HEK293 (cell line): Measurements from ENCODE around the gene CTNNBL1.

ENCODE experiments used
- CTCF ChIA-PET: fragments of 350-600 bp; formaldehyde crosslinking; extraction: SDS; loops from one replicate; lab custom pipeline; 2021; ENCODE audit warnings: antibody characterized with exemption; lab: Yijun Ruan, JAX
- POLR2A ChIA-PET: fragments of 300-600 bp; formaldehyde crosslinking; extraction: SDS; loops from one replicate; lab custom pipeline; 2020; ENCODE audit warnings: antibody characterized with exemption, inconsistent platforms; lab: Yijun Ruan, JAX
- H3K27ac ChIP-seq: fragments of 200-500 bp; sonication (Bioruptor generic); 2 replicates; pipeline ENCODE4 v1.5.1; 2014; ENCODE audit warnings: low read depth, low read length, control low read depth, inconsistent platforms; ENCODE audit errors: extremely low read depth
- H3K36me3 ChIP-seq, 2 experiments: fragments of 200-500 bp in 1 of 2; sonication (Bioruptor generic) in 1 of 2; 1 replicate in 1 of 2; 2 replicates in 1 of 2; pipeline ENCODE4 v1.5.1; 2014 to 2017; ENCODE audit warnings: inconsistent platforms in 2 of 2, low read length in 2 of 2; ENCODE audit not compliant: control insufficient read depth in 2 of 2, insufficient read depth in 1 of 2
- H3K4me1 ChIP-seq: fragments of 200-500 bp; sonication (Bioruptor generic); 2 replicates; pipeline ENCODE4 v1.5.1; 2014; ENCODE audit warnings: mild to moderate bottlenecking, low read length, inconsistent platforms; ENCODE audit not compliant: control insufficient read depth, insufficient read depth
- H3K4me3 ChIP-seq: 2 replicates; pipeline ENCODE4 v1.5.1; 2011; ENCODE audit warnings: low read depth, mild to moderate bottlenecking, control low read depth, low read length, moderate library complexity
- H3K9me3 ChIP-seq: fragments of 200-500 bp; sonication (Bioruptor generic); 2 replicates; pipeline ENCODE4 v1.5.1; 2014; ENCODE audit warnings: low read depth, low read length, inconsistent platforms; ENCODE audit not compliant: control insufficient read depth, insufficient read depth
- EGR2 ChIP-seq: fragments of 450-650 bp; formaldehyde crosslinking; IDR thresholded peaks from 2 replicates; pipeline ENCODE4 v1.5.1; 2016; ENCODE audit warnings: low read depth, missing biosample characterization, missing genetic modification characterization
- KLF8 ChIP-seq: fragments of 450-650 bp; formaldehyde crosslinking; IDR thresholded peaks from 2 replicates; pipeline ENCODE4 v1.5.1; 2016; ENCODE audit warnings: missing biosample characterization, missing genetic modification characterization
- TCF7L2 ChIP-seq: IDR thresholded peaks from 2 replicates; pipeline ENCODE4 v1.6.1; 2011; ENCODE audit warnings: low read depth, mild to moderate bottlenecking, inconsistent platforms, low read length, moderate library complexity, borderline replicate concordance
- ZNF121 ChIP-seq: fragments of 450-650 bp; formaldehyde crosslinking; IDR thresholded peaks from 2 replicates; pipeline ENCODE4 v1.5.1; 2016; ENCODE audit warnings: missing biosample characterization, missing genetic modification characterization
- ZNF16 ChIP-seq: fragments of 450-650 bp; formaldehyde crosslinking; IDR thresholded peaks from 2 replicates; pipeline ENCODE4 v1.5.1; 2016; ENCODE audit warnings: low read depth, missing biosample characterization, missing genetic modification characterization
- ZNF169 ChIP-seq: fragments of 450-650 bp; formaldehyde crosslinking; IDR thresholded peaks from 2 replicates; pipeline ENCODE4 v1.5.1; 2016; ENCODE audit warnings: missing biosample characterization, missing genetic modification characterization
- ZNF274 ChIP-seq, 2 experiments: fragments of 200-500 bp in 1 of 2; fragments of 450-650 bp in 1 of 2; sonication (Bioruptor generic) in 1 of 2; formaldehyde crosslinking in 1 of 2; IDR thresholded peaks; 2 replicates each; pipeline versions ENCODE4 v1.5.1 to v1.6.1; 2014 to 2016; ENCODE audit warnings: borderline replicate concordance in 1 of 2, inconsistent platforms in 1 of 2, low read length in 1 of 2, missing biosample characterization in 1 of 2, missing genetic modification characterization in 1 of 2
- ZNF311 ChIP-seq: fragments of 450-650 bp; formaldehyde crosslinking; IDR thresholded peaks from 2 replicates; pipeline ENCODE4 v1.5.1; 2017; ENCODE audit warnings: missing biosample characterization, missing genetic modification characterization, borderline replicate concordance
- ZNF416 ChIP-seq: fragments of 450-650 bp; formaldehyde crosslinking; IDR thresholded peaks from 2 replicates; pipeline ENCODE4 v1.5.1; 2016; ENCODE audit warnings: missing biosample characterization, missing genetic modification characterization
- ZNF48 ChIP-seq: fragments of 450-650 bp; formaldehyde crosslinking; IDR thresholded peaks from 2 replicates; pipeline ENCODE4 v1.5.1; 2016; ENCODE audit warnings: missing biosample characterization, missing genetic modification characterization
- ZNF654 ChIP-seq: fragments of 450-650 bp; formaldehyde crosslinking; IDR thresholded peaks from 2 replicates; pipeline ENCODE4 v1.5.1; 2016; ENCODE audit warnings: low read depth, missing biosample characterization, missing genetic modification characterization
- ZNF664 ChIP-seq: fragments of 450-650 bp; formaldehyde crosslinking; IDR thresholded peaks from 2 replicates; pipeline ENCODE4 v1.5.1; 2016; ENCODE audit warnings: missing biosample characterization, missing genetic modification characterization
- ZNF707 ChIP-seq: fragments of 450-650 bp; formaldehyde crosslinking; IDR thresholded peaks from 2 replicates; pipeline ENCODE4 v1.5.1; 2016; ENCODE audit warnings: missing biosample characterization, missing genetic modification characterization
- ZNF837 ChIP-seq: fragments of 450-650 bp; formaldehyde crosslinking; IDR thresholded peaks from 2 replicates; pipeline ENCODE4 v1.5.1; 2016; ENCODE audit warnings: missing biosample characterization, missing genetic modification characterization
- TF ChIP-seq, protein P1 (sequence below): fragments of 450-650 bp; formaldehyde crosslinking; IDR thresholded peaks from 2 replicates; pipeline ENCODE4 v1.5.1; 2016; ENCODE audit warnings: missing biosample characterization, missing genetic modification characterization, borderline replicate concordance
- TF ChIP-seq, protein P2 (sequence below): fragments of 450-650 bp; formaldehyde crosslinking; IDR thresholded peaks from 2 replicates; pipeline ENCODE4 v1.5.1; 2016; ENCODE audit warnings: missing biosample characterization, missing genetic modification characterization
- TF ChIP-seq, protein P3 (sequence below): fragments of 450-650 bp; formaldehyde crosslinking; IDR thresholded peaks from 2 replicates; pipeline ENCODE4 v1.5.1; 2016; ENCODE audit warnings: missing biosample characterization, missing genetic modification characterization

Gene CTNNBL1

DNA sequence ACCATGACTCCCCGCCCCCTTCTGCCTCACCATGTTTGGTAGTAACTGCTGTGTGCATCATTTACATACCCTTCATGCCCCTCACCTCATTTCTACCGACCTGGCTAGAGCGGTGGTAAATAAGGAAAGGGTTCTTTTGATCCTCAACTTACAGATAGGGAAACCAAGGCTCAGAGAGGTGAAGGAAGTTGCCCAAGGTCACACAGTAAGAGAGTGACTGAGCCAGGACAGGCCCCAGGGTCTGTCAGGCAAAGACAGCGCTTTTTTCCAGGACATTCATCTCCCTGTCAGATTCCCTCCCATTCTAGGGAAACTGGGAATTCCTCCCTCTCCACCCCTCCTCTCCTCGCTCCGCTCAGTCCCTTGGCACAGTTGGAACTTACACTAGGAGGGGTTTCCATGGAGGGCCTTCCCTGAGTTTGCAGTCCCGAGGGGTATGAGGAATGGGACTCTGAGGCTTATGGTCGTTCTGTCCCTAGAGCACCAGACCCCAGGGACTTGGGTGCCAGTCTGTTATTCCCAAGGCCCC lies 211.1 kb downstream of the CTNNBL1 start:
- Histone ChIP-seq H3K9me3 (no peaks in the 10 kb centered on the region), H3K4me3 (no peak overlapping the region), H3K27ac (no peak overlapping the region), H3K36me3 (no peaks in the 10 kb centered on the region), H3K4me1 (peaks cover 9% of the 10 kb centered on the region)
- CTCF ChIA-PET = no interaction called here
- POLR2A ChIA-PET = no interaction called here
- no peak for TF ChIP-seq ZNF837 (tag by site-specific recombination)
- no peak for TF ChIP-seq KLF8
- no peak for TF ChIP-seq ZNF654
- TF ChIP-seq, protein P1, sequence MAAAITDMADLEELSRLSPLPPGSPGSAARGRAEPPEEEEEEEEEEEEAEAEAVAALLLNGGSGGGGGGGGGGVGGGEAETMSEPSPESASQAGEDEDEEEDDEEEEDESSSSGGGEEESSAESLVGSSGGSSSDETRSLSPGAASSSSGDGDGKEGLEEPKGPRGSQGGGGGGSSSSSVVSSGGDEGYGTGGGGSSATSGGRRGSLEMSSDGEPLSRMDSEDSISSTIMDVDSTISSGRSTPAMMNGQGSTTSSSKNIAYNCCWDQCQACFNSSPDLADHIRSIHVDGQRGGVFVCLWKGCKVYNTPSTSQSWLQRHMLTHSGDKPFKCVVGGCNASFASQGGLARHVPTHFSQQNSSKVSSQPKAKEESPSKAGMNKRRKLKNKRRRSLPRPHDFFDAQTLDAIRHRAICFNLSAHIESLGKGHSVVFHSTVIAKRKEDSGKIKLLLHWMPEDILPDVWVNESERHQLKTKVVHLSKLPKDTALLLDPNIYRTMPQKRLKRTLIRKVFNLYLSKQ (tag by site-specific recombination) = no peak
- TF ChIP-seq ZNF664 (tag by site-specific recombination) = no peak
- TF ChIP-seq, protein P2, sequence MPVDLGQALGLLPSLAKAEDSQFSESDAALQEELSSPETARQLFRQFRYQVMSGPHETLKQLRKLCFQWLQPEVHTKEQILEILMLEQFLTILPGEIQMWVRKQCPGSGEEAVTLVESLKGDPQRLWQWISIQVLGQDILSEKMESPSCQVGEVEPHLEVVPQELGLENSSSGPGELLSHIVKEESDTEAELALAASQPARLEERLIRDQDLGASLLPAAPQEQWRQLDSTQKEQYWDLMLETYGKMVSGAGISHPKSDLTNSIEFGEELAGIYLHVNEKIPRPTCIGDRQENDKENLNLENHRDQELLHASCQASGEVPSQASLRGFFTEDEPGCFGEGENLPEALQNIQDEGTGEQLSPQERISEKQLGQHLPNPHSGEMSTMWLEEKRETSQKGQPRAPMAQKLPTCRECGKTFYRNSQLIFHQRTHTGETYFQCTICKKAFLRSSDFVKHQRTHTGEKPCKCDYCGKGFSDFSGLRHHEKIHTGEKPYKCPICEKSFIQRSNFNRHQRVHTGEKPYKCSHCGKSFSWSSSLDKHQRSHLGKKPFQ = no peak
- no peak for TF ChIP-seq ZNF121 (tag by site-specific recombination)
- no peak for TF ChIP-seq ZNF16 (tag by site-specific recombination)
- no peak for TF ChIP-seq ZNF707 (tag by site-specific recombination)
- TF ChIP-seq EGR2 (tag by site-specific recombination) = no peak
- TF ChIP-seq ZNF274 (IDR thresholded peaks at IDR 0.05; ENCODE audit: low read length) = no peak
- TF ChIP-seq ZNF274 (tag by site-specific recombination; IDR thresholded peaks at IDR 0.05; ENCODE audit: borderline replicate concordance) = no peak
- no peak for TF ChIP-seq ZNF48 (tag by site-specific recombination)

DNA sequence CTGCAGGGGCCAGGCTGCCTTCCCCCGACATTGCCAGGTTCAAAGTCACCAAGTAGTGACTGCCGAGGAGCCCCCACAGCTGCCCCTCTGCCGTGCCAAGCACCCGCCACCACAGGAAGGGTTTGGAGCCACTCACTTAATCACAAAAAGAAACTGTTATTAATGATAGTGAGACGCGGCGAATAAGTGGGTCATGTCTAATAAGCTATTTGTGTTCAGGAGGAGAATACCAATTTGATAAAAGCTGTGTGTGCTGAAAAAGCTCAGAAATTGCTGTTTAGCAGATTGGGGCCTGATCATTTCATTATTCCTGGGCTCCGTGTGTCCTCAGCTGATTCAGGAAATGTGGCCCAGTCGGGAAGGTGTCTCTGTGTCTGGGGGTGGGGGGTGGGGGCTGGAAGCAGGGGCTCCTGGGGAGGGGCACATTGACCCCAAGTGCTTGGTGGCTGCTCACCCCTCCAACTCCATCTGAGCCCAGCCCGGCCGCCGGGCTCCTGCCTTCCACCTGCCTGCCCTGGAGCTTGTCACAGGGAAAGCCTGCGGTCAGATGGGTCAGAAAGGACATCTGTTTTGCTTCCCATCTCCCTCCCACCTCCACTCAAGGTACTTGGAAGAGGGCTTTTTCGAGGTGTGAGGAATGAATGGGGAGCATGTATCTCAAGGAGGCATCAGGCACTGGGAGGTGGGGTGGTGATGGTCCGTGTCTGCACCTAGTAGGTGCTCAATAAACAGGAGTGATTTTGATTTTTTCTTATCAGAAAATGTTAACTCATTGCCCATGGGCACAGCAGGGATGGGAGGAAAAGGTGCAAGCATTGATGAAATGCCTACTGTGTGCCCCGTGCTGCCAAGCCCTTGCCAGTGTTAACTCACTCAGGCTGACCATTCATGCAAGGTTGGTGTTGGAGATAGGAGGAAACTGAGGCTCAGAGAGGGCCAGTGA lies 212.1 kb downstream of the CTNNBL1 start:
- Histone ChIP-seq H3K36me3 (no peaks in the 10 kb centered on the region), H3K9me3 (no peaks in the 10 kb centered on the region), H3K4me1 (peaks cover 9% of the 10 kb centered on the region), H3K27ac (no peak overlapping the region), H3K4me3 (no peak overlapping the region)
- POLR2A ChIA-PET = no interaction called here
- TF ChIP-seq, protein P3, sequence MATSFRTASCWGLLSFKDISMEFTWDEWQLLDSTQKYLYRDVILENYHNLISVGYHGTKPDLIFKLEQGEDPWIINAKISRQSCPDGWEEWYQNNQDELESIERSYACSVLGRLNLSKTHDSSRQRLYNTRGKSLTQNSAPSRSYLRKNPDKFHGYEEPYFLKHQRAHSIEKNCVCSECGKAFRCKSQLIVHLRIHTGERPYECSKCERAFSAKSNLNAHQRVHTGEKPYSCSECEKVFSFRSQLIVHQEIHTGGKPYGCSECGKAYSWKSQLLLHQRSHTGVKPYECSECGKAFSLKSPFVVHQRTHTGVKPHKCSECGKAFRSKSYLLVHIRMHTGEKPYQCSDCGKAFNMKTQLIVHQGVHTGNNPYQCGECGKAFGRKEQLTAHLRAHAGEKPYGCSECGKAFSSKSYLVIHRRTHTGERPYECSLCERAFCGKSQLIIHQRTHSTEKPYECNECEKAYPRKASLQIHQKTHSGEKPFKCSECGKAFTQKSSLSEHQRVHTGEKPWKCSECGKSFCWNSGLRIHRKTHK (tag by site-specific recombination) = no peak
- TF ChIP-seq ZNF664 (tag by site-specific recombination) (peak; percentile 91), TCF7L2 (no peak), ZNF311 (no peak), ZNF416 (tag by site-specific recombination) (no peak), ZNF169 (tag by site-specific recombination) (no peak)
- CTCF ChIA-PET = interaction anchor here (0.5 to 0.6 kb wide), 2 partner anchors 92 to 371 kb away, joined by 3 read pairs; no protein-coding TSS in a partner anchor
